AG04450 (cell line): ENCODE data around the gene CREB5. TPM values are rescaled to one million over a fixed set of nuclear protein-coding genes. Genes with fewer than 3 reads are reported as not detected.
A peak's percentile ranks its signal among the peaks of the same experiment; 100 is the strongest.

Source experiments
- CTCF ChIA-PET: fragments of 300-600, 350-600 bp; formaldehyde crosslinking; extraction: SDS; loops from one replicate; lab custom pipeline; 2022; ENCODE audit warnings: antibody characterized with exemption, inconsistent platforms; lab: Charles Lee
- POLR2A ChIA-PET: fragments of 350-600 bp; formaldehyde crosslinking; extraction: SDS; loops from one replicate; lab custom pipeline; 2021; ENCODE audit warnings: antibody characterized with exemption, inconsistent platforms; lab: Yijun Ruan, JAX
- DNase-seq: peaks from one replicate; pipeline ENCODE4 v3.0.0-alpha.2; 2011; ENCODE audit warnings: low read depth, low spot score
- H3K27ac ChIP-seq: one replicate; pipeline ENCODE4 v1.5.1; 2012; ENCODE audit warnings: low read depth, low read length, control low read depth
- H3K27me3 ChIP-seq: one replicate; pipeline ENCODE4 v1.6.0; 2012; ENCODE audit warnings: low read length; ENCODE audit not compliant: control insufficient read depth, insufficient read depth
- H3K4me3 ChIP-seq: 2 replicates; pipeline ENCODE4 v1.5.1; 2011; ENCODE audit warnings: mild to moderate bottlenecking, low read depth, low read length, control low read depth
- H3K9me3 ChIP-seq: 2 replicates; pipeline ENCODE4 v1.5.1; 2012; ENCODE audit warnings: low read length; ENCODE audit not compliant: control insufficient read depth, insufficient read depth
- polyA plus RNA-seq: library from polyadenylated mRNA; depleted of rRNA; stranded (reverse); fragments of >200 nt; gene quantifications from 2 replicates; pipeline ENCODE4 v1.2.3, GENCODE V29; 2011
- TF ChIP-seq, protein P1 (sequence below): IDR thresholded peaks from 2 replicates; pipeline ENCODE4 v1.5.1; 2011; ENCODE audit warnings: low read depth, low read length, control low read depth, inconsistent platforms

Gene CREB5
- polyA plus RNA-seq, 1 experiment = 22.1 TPM

DNA sequence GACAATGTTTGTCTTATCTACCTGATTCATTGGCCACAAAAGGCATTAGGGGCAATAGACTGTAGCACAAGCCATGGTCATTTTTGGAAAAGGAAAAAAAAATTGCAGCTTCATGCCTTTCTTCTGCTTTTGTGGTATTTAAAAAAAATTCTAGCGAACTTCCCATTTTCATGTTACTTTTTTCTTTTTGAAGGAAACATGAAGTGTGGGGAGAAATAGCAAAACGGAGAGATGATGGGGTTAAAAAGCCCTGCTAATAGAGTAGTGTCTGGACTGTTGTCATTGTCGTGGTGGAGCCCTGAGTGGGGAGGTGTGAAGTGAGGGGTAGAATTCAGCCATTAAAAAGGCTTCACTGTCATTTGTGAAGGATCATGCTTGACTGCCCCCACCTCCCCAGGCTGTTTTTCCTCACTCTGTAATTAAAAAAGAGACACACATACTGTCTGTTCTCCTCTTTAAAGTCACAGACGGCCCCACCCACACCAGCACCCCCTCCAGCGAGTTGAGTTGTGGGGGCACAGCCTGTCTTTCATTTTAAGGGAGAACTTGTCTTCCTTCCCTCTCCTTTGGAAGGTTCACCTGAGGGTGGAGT lies 272.4 kb downstream of the CREB5 start:
- no peaks in the 10 kb centered on the region for H3K9me3 ChIP-seq
- CTCF ChIA-PET = interaction anchor here (1.0 kb wide), 1 partner anchor 15 kb away, joined by 3 read pairs; no protein-coding TSS in a partner anchor
- DNase-seq = no peak
- no peak overlapping the region for H3K4me3 ChIP-seq
- H3K27me3 ChIP-seq = no peaks in the 10 kb centered on the region
- POLR2A ChIA-PET = no interaction called here
- TF ChIP-seq, protein P1, sequence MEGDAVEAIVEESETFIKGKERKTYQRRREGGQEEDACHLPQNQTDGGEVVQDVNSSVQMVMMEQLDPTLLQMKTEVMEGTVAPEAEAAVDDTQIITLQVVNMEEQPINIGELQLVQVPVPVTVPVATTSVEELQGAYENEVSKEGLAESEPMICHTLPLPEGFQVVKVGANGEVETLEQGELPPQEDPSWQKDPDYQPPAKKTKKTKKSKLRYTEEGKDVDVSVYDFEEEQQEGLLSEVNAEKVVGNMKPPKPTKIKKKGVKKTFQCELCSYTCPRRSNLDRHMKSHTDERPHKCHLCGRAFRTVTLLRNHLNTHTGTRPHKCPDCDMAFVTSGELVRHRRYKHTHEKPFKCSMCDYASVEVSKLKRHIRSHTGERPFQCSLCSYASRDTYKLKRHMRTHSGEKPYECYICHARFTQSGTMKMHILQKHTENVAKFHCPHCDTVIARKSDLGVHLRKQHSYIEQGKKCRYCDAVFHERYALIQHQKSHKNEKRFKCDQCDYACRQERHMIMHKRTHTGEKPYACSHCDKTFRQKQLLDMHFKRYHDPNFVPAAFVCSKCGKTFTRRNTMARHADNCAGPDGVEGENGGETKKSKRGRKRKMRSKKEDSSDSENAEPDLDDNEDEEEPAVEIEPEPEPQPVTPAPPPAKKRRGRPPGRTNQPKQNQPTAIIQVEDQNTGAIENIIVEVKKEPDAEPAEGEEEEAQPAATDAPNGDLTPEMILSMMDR = no peak
- H3K27ac ChIP-seq = no peak overlapping the region

DNA sequence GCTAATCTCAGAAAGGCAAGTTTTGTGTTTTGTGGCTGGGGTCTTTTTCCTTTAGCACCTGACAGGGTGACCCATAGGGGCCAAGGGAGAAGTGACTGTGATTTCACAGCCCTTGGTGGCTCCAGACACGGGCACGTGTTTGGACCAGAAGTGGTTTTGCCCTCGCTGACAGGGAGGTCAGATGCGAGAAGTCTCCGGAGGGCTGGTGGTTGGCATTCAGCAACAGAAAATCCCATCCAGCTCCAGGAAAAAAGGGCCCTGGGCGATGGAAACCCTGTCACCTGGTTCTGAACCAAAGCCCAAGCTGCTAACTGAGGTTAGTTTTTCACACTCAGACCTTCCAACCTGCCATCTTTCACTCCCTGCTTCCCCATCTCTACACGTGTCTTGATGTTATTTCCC lies 272.9 kb downstream of the CREB5 start:
- Histone ChIP-seq H3K27me3 (no peaks in the 10 kb centered on the region), H3K9me3 (no peaks in the 10 kb centered on the region), H3K4me3 (peak overlapping the region; percentile 34), H3K27ac (peak overlapping the region; percentile 96)
- no peak for DNase-seq
- TF ChIP-seq, protein P1 = no peak
- ChIA-PET CTCF (interaction anchor here (0.6 to 1.0 kb wide), 4 partner anchors 15 to 536 kb away, joined by 3 to 5 read pairs (median 3); no protein-coding TSS in a partner anchor), POLR2A (interaction anchor here (0.6 to 1.1 kb wide), 6 partner anchors 15 to 295 kb away, joined by 3 to 5 read pairs (median 4); no protein-coding TSS in a partner anchor)

DNA sequence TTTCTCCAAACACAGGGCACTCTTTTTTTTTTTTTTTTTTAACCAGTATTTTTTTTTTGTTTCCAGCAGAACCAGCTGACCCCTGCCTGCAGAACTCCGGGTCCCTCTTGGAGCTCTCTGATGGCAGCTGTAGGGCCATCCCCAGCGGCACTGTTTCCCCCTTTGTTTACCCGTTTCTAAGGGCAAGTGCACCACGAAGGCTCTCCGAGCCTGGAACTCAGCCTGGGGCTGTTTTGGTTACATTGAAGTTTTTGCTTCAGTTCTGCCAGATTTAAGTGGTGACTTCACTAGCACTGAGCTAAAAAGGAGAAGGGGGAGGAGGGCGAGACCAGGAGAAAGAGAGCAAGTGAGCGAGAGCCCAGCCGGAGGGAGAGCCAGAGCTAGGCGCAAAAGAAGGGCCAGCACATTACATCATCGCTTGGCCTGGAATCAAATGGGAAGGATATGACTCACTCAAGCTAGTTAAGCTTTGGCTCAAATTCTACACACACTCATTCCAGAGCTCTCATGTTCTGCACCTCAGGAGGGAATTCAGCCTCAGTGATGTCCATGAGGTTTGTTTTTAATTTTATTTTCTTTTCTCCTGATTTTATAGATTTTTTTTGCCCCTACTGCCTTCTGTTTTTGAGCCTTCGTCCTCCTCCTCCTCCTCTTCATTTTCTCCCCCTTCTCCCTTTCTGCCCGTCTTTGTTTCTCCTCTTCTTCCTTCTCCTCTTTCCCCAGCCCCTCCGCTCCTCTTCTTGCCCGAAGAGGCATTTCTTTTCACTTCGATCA lies 273.5 kb downstream of the CREB5 start:
- ChIA-PET CTCF (interaction anchor here (0.6 to 1.0 kb wide), 5 partner anchors 14 to 537 kb away, joined by 3 to 5 read pairs (median 3); no protein-coding TSS in a partner anchor), POLR2A (interaction anchor here (0.6 to 1.1 kb wide), 9 partner anchors 9 to 296 kb away, joined by 3 to 9 read pairs (median 3); no protein-coding TSS in a partner anchor)
- H3K27me3 ChIP-seq = no peaks in the 10 kb centered on the region
- H3K4me3 ChIP-seq = peak overlapping the region; percentile 61
- TF ChIP-seq, protein P1 = no peak
- peak; percentile 98 for DNase-seq
- no peaks in the 10 kb centered on the region for H3K9me3 ChIP-seq
- peak overlapping the region; percentile 96 for H3K27ac ChIP-seq

DNA sequence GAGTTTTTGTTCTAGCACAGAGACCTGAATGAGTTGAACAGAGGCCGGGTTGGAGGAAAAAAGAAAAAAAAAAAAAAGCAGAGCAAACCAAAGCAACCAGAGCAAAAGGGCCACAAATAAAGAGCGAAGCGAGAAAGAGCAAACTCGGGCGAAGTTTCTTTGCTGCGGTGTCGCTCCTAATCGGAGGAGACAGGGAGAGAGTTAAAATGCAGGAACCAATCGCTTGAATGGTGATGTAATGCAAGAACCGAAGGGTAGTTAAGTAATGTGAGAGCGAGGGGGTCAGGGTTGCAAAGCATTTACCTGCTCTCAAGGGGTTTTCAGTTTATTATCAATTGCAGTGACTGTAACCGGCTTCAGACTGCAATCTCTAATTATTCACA lies 274.1 kb downstream of the CREB5 start:
- Histone ChIP-seq H3K27ac (peak overlapping the region; percentile 96), H3K27me3 (no peaks in the 10 kb centered on the region), H3K4me3 (peak overlapping the region; percentile 61), H3K9me3 (no peaks in the 10 kb centered on the region)
- peak; percentile 38 for DNase-seq
- ChIA-PET POLR2A (interaction anchor here (0.6 to 1.1 kb wide), 5 partner anchors 9 to 276 kb away, joined by 3 to 9 read pairs (median 5); no protein-coding TSS in a partner anchor), CTCF (interaction anchor here (0.7 to 0.8 kb wide), 2 partner anchors 245 to 389 kb away, joined by 4 to 5 read pairs; no protein-coding TSS in a partner anchor)
- TF ChIP-seq, protein P1 = no peak
